IPS-20b (cell line): Measurements from ENCODE around the gene UGP2.
"Not testable (repeated sequence)": the region's sequence is repeated elsewhere in the genome, so short reads cannot be mapped to it uniquely, and the experiment has no call there.

ENCODE experiments used
- H3K27ac ChIP-seq: one replicate; pipeline ENCODE4 v1.5.1; 2013; ENCODE audit warnings: low read length
- H3K27me3 ChIP-seq: 2 replicates; pipeline ENCODE4 v1.6.1; 2013; ENCODE audit warnings: mild to moderate bottlenecking, low read length, inconsistent platforms; ENCODE audit not compliant: insufficient read depth
- H3K36me3 ChIP-seq: 2 replicates; pipeline ENCODE4 v1.6.1; 2013; ENCODE audit warnings: low read depth, mild to moderate bottlenecking, inconsistent platforms, low read length, moderate library complexity; ENCODE audit not compliant: insufficient read depth
- H3K4me1 ChIP-seq: 2 replicates; pipeline ENCODE4 v1.6.1; 2013; ENCODE audit warnings: mild to moderate bottlenecking, control low read depth, inconsistent platforms, low read length, moderate library complexity; ENCODE audit not compliant: insufficient read depth
- H3K4me3 ChIP-seq: 2 replicates; pipeline ENCODE4 v1.5.1; 2013; ENCODE audit warnings: mild to moderate bottlenecking, low read length, inconsistent platforms
- H3K9ac ChIP-seq: 2 replicates; pipeline ENCODE4 v1.6.1; 2013; ENCODE audit warnings: low read depth, mild to moderate bottlenecking, inconsistent platforms, low read length, moderate library complexity
- H3K9me3 ChIP-seq: 2 replicates; pipeline ENCODE4 v1.6.1; 2013; ENCODE audit warnings: mild to moderate bottlenecking, low read depth, low read length, inconsistent platforms; ENCODE audit not compliant: insufficient read depth

Gene UGP2

DNA sequence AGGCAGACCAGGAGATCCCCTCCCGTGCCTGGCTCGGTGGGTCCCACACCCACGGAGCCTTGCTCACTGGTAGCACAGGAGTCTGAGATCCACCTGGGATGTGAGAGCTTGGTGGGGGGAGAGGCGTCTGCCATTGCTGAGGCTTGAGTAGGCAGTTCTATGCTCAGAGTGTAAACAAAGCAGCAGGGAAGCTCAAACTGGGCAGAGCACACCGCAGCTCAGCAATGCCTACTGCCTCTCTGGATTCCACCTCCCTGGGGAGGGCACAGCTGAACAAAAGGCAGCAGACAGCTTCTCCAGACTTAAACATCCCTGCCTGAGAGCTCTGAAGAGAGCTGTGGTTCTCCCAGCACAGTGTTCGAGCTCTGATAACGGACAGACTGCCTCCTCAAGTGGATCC lies 85.1 kb downstream of the UGP2 start:
- peak overlapping the region; percentile 28 for H3K27ac ChIP-seq
- H3K4me1 ChIP-seq: peaks cover 10% of the 10 kb centered on the region

DNA sequence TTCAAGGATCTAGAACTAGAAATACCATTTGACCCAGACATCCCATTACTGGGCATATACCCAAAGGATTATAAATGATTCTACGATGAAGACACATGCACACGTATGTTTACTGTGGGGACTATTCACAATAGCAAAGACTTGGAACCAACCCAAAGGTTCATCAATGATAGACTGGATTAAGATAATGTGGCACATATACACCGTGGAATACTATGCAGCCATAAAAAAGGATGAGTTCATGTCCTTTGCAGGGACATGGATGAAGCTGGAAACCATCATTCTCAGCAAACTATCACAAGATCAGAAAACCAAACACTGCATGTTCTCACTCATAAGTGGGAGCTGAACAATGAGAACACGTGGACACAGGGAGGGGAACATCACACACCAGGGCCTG lies 90.4 kb downstream of the UGP2 start:
- H3K4me3 ChIP-seq, H3K9me3 ChIP-seq, H3K4me1 ChIP-seq, H3K27me3 ChIP-seq, H3K9ac ChIP-seq, H3K27ac ChIP-seq: not testable (repeated sequence)
- H3K36me3 ChIP-seq: peaks cover 12% of the 10 kb centered on the region; the same call in 1 of the 2 replicates

More for the DNA sequence above, 85.1 kb downstream of the UGP2 start:
- H3K9me3 ChIP-seq: no peaks in the 10 kb centered on the region
- no peaks in the 10 kb centered on the region for H3K27me3 ChIP-seq
- H3K4me3 ChIP-seq: 0 out of 2 replicates have a peak overlapping the region, but pooled peaks have one; percentile 32
- H3K36me3 ChIP-seq: no peaks in the 10 kb centered on the region
- H3K9ac ChIP-seq: no peak overlapping the region
